Measurements from ENCODE around the gene IMMP2L. TPM values are rescaled to one million over a fixed set of nuclear protein-coding genes. Genes with fewer than 3 reads are reported as not detected.

IMMP2L gene
- total and polyA plus RNA-seq, 4 experiments from 2014 or later, result 23.5 to 32.2 (median 29.5) TPM

- Mint-ChIP-seq H3K4me1 (no peaks in the 10 kb centered on the region), H3K27ac (no peak overlapping the region), H3K36me3 (peaks cover 0 to 9% of the 10 kb centered on the region in 2 donors), H3K9me3 (no peaks in the 10 kb centered on the region), H3K27me3 (no peaks in the 10 kb centered on the region), H3K4me3 (no peak overlapping the region)
- intact Hi-C loops (cut with micrococcal nuclease), result no loop called here
- POLR2A ChIA-PET (ENCODE audit: partially characterized antibody), result no interaction called here
- CTCF ChIA-PET (ENCODE audit: partially characterized antibody), result no interaction called here
- Histone ChIP-seq H3K4me1 (ENCODE audit: insufficient read depth, low read length) (no peaks in the 10 kb centered on the region), H3K4me3 (ENCODE audit: low read length in 2 of 2) (no peak overlapping the region), H3K27ac (ENCODE audit: low read depth, low read length) (no peak overlapping the region), H3K27me3 (ENCODE audit: insufficient read depth, low read length) (no peaks in the 10 kb centered on the region), H3K9me3 (ENCODE audit: control insufficient read depth in 1 of 2, low read length in 2 of 2) (no peaks in the 10 kb centered on the region), H3K36me3 (ENCODE audit: insufficient read depth, low read length) (no peaks in the 10 kb centered on the region)
- no peak for DNase-seq
Measured at GRCh38 chr7:111223802-111224253, 338.5 kb downstream of the IMMP2L start.

GRCh38 chr7:111215550-111215949 is 346.7 kb downstream of the IMMP2L start:
- no peaks in the 10 kb centered on the region for H3K27me3 Mint-ChIP-seq
- ChIA-PET CTCF (ENCODE audit: partially characterized antibody) (no interaction called here), POLR2A (ENCODE audit: partially characterized antibody) (no interaction called here)
- no peaks in the 10 kb centered on the region for H3K4me1 Mint-ChIP-seq
- Histone ChIP-seq H3K4me3 (ENCODE audit: low read length in 2 of 2) (no peak overlapping the region), H3K4me1 (ENCODE audit: insufficient read depth, low read length) (no peaks in the 10 kb centered on the region), H3K27ac (ENCODE audit: low read depth, low read length) (no peak overlapping the region), H3K27me3 (ENCODE audit: insufficient read depth, low read length) (no peaks in the 10 kb centered on the region), H3K36me3 (ENCODE audit: insufficient read depth, low read length) (no peaks in the 10 kb centered on the region), H3K9me3 (ENCODE audit: control insufficient read depth in 1 of 2, low read length in 2 of 2) (no peaks in the 10 kb centered on the region)
- no peak for DNase-seq
- no peaks in the 10 kb centered on the region for H3K9me3 Mint-ChIP-seq
- no peak overlapping the region for H3K27ac Mint-ChIP-seq
- peaks cover 3 to 24% of the 10 kb centered on the region in 2 donors for H3K36me3 Mint-ChIP-seq
- intact Hi-C loops (cut with micrococcal nuclease), result no loop called here
- no peak overlapping the region for H3K4me3 Mint-ChIP-seq

GRCh38 chr7:111212857-111213523 is 349.3 kb downstream of the IMMP2L start:
- no peaks in the 10 kb centered on the region for H3K9me3 ChIP-seq (ENCODE audit: control insufficient read depth in 1 of 2, low read length in 2 of 2)
- DNase-seq, result no peak
- Mint-ChIP-seq H3K9me3 (no peaks in the 10 kb centered on the region), H3K4me1 (peaks cover 0 to under 1% (median 0%) of the 10 kb centered on the region in 4 donors), H3K4me3 (no peak overlapping the region), H3K27me3 (no peaks in the 10 kb centered on the region), H3K27ac (no peak overlapping the region), H3K36me3 (peaks cover 3 to 33% of the 10 kb centered on the region in 2 donors)
- ChIA-PET CTCF (ENCODE audit: partially characterized antibody) (no interaction called here), POLR2A (ENCODE audit: partially characterized antibody) (no interaction called here)
- no peaks in the 10 kb centered on the region for H3K27me3 ChIP-seq (ENCODE audit: insufficient read depth, low read length)
- intact Hi-C loops (cut with micrococcal nuclease), result no loop called here
- H3K36me3 ChIP-seq (ENCODE audit: insufficient read depth, low read length), result no peaks in the 10 kb centered on the region
- H3K27ac ChIP-seq (ENCODE audit: low read depth, low read length), result no peak overlapping the region
- no peak overlapping the region for H3K4me3 ChIP-seq (ENCODE audit: low read length in 2 of 2)
- H3K4me1 ChIP-seq (ENCODE audit: insufficient read depth, low read length), result no peaks in the 10 kb centered on the region

GRCh38 chr7:111210996-111211395 is 351.3 kb downstream of the IMMP2L start:
- ChIA-PET POLR2A (ENCODE audit: partially characterized antibody) (no interaction called here), CTCF (ENCODE audit: partially characterized antibody) (no interaction called here)
- Mint-ChIP-seq H3K9me3 (peaks cover 0 to 1% (median 0%) of the 10 kb centered on the region in 8 donors), H3K36me3 (peaks cover 3 to 33% of the 10 kb centered on the region in 2 donors), H3K4me1 (peaks cover 0 to 4% (median 0%) of the 10 kb centered on the region in 4 donors), H3K27ac (no peak overlapping the region), H3K4me3 (no peak overlapping the region), H3K27me3 (no peaks in the 10 kb centered on the region)
- no peak overlapping the region for H3K4me3 ChIP-seq (ENCODE audit: low read length in 2 of 2)
- H3K27me3 ChIP-seq (ENCODE audit: insufficient read depth, low read length), result no peaks in the 10 kb centered on the region
- no peaks in the 10 kb centered on the region for H3K36me3 ChIP-seq (ENCODE audit: insufficient read depth, low read length)
- DNase-seq, result no peak
- no peaks in the 10 kb centered on the region for H3K9me3 ChIP-seq (ENCODE audit: control insufficient read depth in 1 of 2, low read length in 2 of 2)
- H3K27ac ChIP-seq (ENCODE audit: low read depth, low read length), result no peak overlapping the region
- intact Hi-C loops (cut with micrococcal nuclease), result no loop called here
- no peaks in the 10 kb centered on the region for H3K4me1 ChIP-seq (ENCODE audit: insufficient read depth, low read length)

- CTCF ChIA-PET (ENCODE audit: partially characterized antibody), result no interaction called here
- Histone ChIP-seq H3K9me3 (ENCODE audit: control insufficient read depth in 1 of 2, low read length in 2 of 2) (no peaks in the 10 kb centered on the region), H3K4me3 (ENCODE audit: low read length in 2 of 2) (no peak overlapping the region), H3K27me3 (ENCODE audit: insufficient read depth, low read length) (no peaks in the 10 kb centered on the region), H3K36me3 (ENCODE audit: insufficient read depth, low read length) (no peaks in the 10 kb centered on the region), H3K27ac (ENCODE audit: low read depth, low read length) (no peak overlapping the region), H3K4me1 (ENCODE audit: insufficient read depth, low read length) (no peaks in the 10 kb centered on the region)
- Mint-ChIP-seq H3K4me3 (no peak overlapping the region), H3K4me1 (peaks cover 0 to 4% (median 0%) of the 10 kb centered on the region in 4 donors), H3K9me3 (peaks cover 0 to 1% (median 0%) of the 10 kb centered on the region in 8 donors), H3K36me3 (peaks cover 3 to 31% of the 10 kb centered on the region in 2 donors), H3K27me3 (no peaks in the 10 kb centered on the region), H3K27ac (no peak overlapping the region)
- POLR2A ChIA-PET (ENCODE audit: partially characterized antibody), result no interaction called here
- no peak for DNase-seq
- intact Hi-C loops (cut with micrococcal nuclease), result no loop called here
Measured at GRCh38 chr7:111210043-111210442, 352.2 kb downstream of the IMMP2L start.

- Mint-ChIP-seq H3K27me3 (no peaks in the 10 kb centered on the region), H3K9me3 (peaks cover 0 to 9% (median 4%) of the 10 kb centered on the region in 8 donors), H3K4me1 (peaks cover 0 to 4% (median 0%) of the 10 kb centered on the region in 4 donors), H3K36me3 (peaks cover 13 to 37% of the 10 kb centered on the region in 2 donors), H3K4me3 (no peak overlapping the region), H3K27ac (no peak overlapping the region)
- DNase-seq, result no peak
- POLR2A ChIA-PET (ENCODE audit: partially characterized antibody), result no interaction called here
- intact Hi-C loops (cut with micrococcal nuclease), result no loop called here
- H3K9me3 ChIP-seq (ENCODE audit: control insufficient read depth in 1 of 2, low read length in 2 of 2), result no peaks in the 10 kb centered on the region
- CTCF ChIA-PET (ENCODE audit: partially characterized antibody), result no interaction called here
- no peaks in the 10 kb centered on the region for H3K27me3 ChIP-seq (ENCODE audit: insufficient read depth, low read length)
- H3K27ac ChIP-seq (ENCODE audit: low read depth, low read length), result no peak overlapping the region
- no peaks in the 10 kb centered on the region for H3K36me3 ChIP-seq (ENCODE audit: insufficient read depth, low read length)
- H3K4me1 ChIP-seq (ENCODE audit: insufficient read depth, low read length), result no peaks in the 10 kb centered on the region
- no peak overlapping the region for H3K4me3 ChIP-seq (ENCODE audit: low read length in 2 of 2)
Measured at GRCh38 chr7:111205251-111205650, 357.0 kb downstream of the IMMP2L start.

- POLR2A ChIA-PET (ENCODE audit: partially characterized antibody), result no interaction called here
- Mint-ChIP-seq H3K4me1 (peaks cover 0 to 3% (median 1%) of the 10 kb centered on the region in 4 donors), H3K4me3 (no peak overlapping the region), H3K27me3 (no peaks in the 10 kb centered on the region), H3K36me3 (peaks cover 16 to 26% of the 10 kb centered on the region in 2 donors), H3K9me3 (peaks cover 0 to 9% (median 3%) of the 10 kb centered on the region in 8 donors), H3K27ac (no peak overlapping the region)
- no peak overlapping the region for H3K4me3 ChIP-seq (ENCODE audit: low read length in 2 of 2)
- no peaks in the 10 kb centered on the region for H3K9me3 ChIP-seq (ENCODE audit: control insufficient read depth in 1 of 2, low read length in 2 of 2)
- intact Hi-C loops (cut with micrococcal nuclease), result no loop called here
- H3K27ac ChIP-seq (ENCODE audit: low read depth, low read length), result no peak overlapping the region
- CTCF ChIA-PET (ENCODE audit: partially characterized antibody), result no interaction called here
- no peaks in the 10 kb centered on the region for H3K4me1 ChIP-seq (ENCODE audit: insufficient read depth, low read length)
- H3K36me3 ChIP-seq (ENCODE audit: insufficient read depth, low read length), result no peaks in the 10 kb centered on the region
- DNase-seq, result no peak
- no peaks in the 10 kb centered on the region for H3K27me3 ChIP-seq (ENCODE audit: insufficient read depth, low read length)
Measured at GRCh38 chr7:111202321-111202720, 360.0 kb downstream of the IMMP2L start.
